IPS-15b (cell line): ENCODE data around the gene NANP.

ENCODE experiments used
- H3K27me3 ChIP-seq: one replicate; pipeline ENCODE4 v1.6.1; 2013; ENCODE audit warnings: low read length; ENCODE audit not compliant: control insufficient read depth, insufficient read depth
- H3K36me3 ChIP-seq: one replicate; pipeline ENCODE4 v1.6.1; 2013; ENCODE audit warnings: low read length; ENCODE audit not compliant: control insufficient read depth, insufficient read depth
- H3K4me1 ChIP-seq: one replicate; pipeline ENCODE4 v1.6.1; 2013; ENCODE audit warnings: mild to moderate bottlenecking, low read length; ENCODE audit not compliant: control insufficient read depth, insufficient read depth
- H3K4me3 ChIP-seq: one replicate; pipeline ENCODE4 v1.5.1; 2013; ENCODE audit warnings: low read depth, low read length
- H3K9ac ChIP-seq: one replicate; pipeline ENCODE4 v1.6.1; 2013; ENCODE audit warnings: low read depth, mild to moderate bottlenecking, low read length
- H3K9me3 ChIP-seq: one replicate; pipeline ENCODE4 v1.6.1; 2013; ENCODE audit warnings: mild to moderate bottlenecking, low read length; ENCODE audit not compliant: control insufficient read depth, insufficient read depth

Gene NANP

GRCh38 chr20:25563876-25564275 lies 59.9 kb downstream of the NANP start:
- Histone ChIP-seq H3K9ac (no peak overlapping the region), H3K27me3 (no peaks in the 10 kb centered on the region), H3K9me3 (no peaks in the 10 kb centered on the region), H3K4me1 (peaks cover 8% of the 10 kb centered on the region), H3K36me3 (peaks cover 3% of the 10 kb centered on the region), H3K4me3 (no peak overlapping the region)

GRCh38 chr20:25563362-25563761 lies 60.5 kb downstream of the NANP start:
- H3K4me1 ChIP-seq: peaks cover 8% of the 10 kb centered on the region
- H3K27me3 ChIP-seq: no peaks in the 10 kb centered on the region
- no peaks in the 10 kb centered on the region for H3K9me3 ChIP-seq
- no peak overlapping the region for H3K9ac ChIP-seq
- H3K36me3 ChIP-seq: peaks cover 3% of the 10 kb centered on the region
- H3K4me3 ChIP-seq: no peak overlapping the region
